Measurements from ENCODE around the gene CLIC1.

- TF ChIP-seq CTCF (IDR thresholded peaks at IDR 0.05) = no peak
- TF ChIP-seq POLR2A (IDR thresholded peaks at IDR 0.05) = no peak
Measured at GRCh38 chr6:31775633-31776484, 39.5 kb upstream of the CLIC1 start.
